ENCODE measurements around the gene DNAH10. TPM values are rescaled to one million over a fixed set of nuclear protein-coding genes. Genes with fewer than 3 reads are reported as not detected.

The DNAH10 gene
- total and polyA plus RNA-seq, 2 experiments from 2014 or later = 0.22 to 0.60 TPM

DNA sequence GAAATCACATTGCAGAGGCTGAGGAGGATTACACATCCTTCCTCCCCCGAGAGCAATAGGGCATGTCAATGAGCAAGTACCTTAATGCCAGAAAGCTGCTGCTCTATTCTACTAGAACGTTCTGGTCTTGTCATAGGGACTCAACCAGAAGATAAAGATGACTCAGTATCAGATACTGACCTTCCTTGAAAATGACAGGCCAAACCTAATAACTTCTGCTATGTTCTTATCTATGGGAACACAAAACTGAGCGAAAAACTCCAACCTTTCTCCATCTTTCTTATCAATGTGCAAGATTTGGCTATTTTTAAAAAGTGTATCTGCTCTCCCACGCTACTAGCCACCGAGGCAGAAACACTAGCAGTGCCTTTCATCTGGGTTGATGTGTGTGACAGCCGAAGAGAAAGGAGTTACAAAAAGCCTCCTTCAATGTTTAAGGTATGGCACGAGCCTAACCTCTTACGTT, 205.1 kb downstream of the DNAH10 start:
- Histone ChIP-seq H3K27ac (no peak overlapping the region), H3K4me1 (ENCODE audit: insufficient read depth) (peaks cover 4% of the 10 kb centered on the region), H3K36me3 (replicated peaks; ENCODE audit: insufficient read depth, low read depth) (no peaks in the 10 kb centered on the region), H3K27me3 (no peaks in the 10 kb centered on the region), H2AFZ (no peak overlapping the region), H3K4me3 (no peak overlapping the region), H4K20me1 (ENCODE audit: insufficient read depth, poor library complexity, severe bottlenecking) (peaks cover 8% of the 10 kb centered on the region), H3K9me2 (replicated peaks; ENCODE audit: insufficient read depth) (no peaks in the 10 kb centered on the region), H3K4me2 (no peak overlapping the region), H3K9me3 (ENCODE audit: low read depth) (no peaks in the 10 kb centered on the region), H3K79me2 (peaks cover 80% of the 10 kb centered on the region)
- 85% methylated on average over 8 of the region's 8 CpGs for WGBS (ENCODE audit: low lambda C conversion rate, missing lambda C conversion rate)
- TF ChIP-seq EZH2phosphoT487 (IDR thresholded peaks at IDR 0.05; ENCODE audit: low read depth, severe bottlenecking, unreplicated experiment) = no peak
- TF ChIP-seq, protein P1, sequence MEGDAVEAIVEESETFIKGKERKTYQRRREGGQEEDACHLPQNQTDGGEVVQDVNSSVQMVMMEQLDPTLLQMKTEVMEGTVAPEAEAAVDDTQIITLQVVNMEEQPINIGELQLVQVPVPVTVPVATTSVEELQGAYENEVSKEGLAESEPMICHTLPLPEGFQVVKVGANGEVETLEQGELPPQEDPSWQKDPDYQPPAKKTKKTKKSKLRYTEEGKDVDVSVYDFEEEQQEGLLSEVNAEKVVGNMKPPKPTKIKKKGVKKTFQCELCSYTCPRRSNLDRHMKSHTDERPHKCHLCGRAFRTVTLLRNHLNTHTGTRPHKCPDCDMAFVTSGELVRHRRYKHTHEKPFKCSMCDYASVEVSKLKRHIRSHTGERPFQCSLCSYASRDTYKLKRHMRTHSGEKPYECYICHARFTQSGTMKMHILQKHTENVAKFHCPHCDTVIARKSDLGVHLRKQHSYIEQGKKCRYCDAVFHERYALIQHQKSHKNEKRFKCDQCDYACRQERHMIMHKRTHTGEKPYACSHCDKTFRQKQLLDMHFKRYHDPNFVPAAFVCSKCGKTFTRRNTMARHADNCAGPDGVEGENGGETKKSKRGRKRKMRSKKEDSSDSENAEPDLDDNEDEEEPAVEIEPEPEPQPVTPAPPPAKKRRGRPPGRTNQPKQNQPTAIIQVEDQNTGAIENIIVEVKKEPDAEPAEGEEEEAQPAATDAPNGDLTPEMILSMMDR (IDR thresholded peaks at IDR 0.05; ENCODE audit: poor library complexity) = no peak
- no peak for DNase-seq (ENCODE audit: low spot score)

DNA sequence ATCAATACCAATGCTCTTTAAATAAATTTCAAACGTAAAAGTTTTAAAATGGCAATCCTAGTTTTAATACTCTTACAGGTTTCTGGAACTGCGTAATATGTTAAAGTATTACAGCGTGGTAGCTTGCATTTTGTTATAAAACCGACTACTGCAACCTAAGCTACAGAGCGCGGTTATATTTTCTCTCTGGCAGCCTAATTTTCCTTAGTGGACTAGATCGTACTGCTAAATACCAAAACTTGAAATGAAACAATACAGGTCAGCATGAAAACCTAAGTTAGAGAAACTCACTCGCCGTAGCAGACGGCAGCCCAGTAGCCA, 209.3 kb downstream of the DNAH10 start:
- Histone ChIP-seq H3K36me3 (replicated peaks; ENCODE audit: insufficient read depth, low read depth) (no peaks in the 10 kb centered on the region), H3K9me2 (replicated peaks; ENCODE audit: insufficient read depth) (no peaks in the 10 kb centered on the region), H3K4me1 (ENCODE audit: insufficient read depth) (peaks cover 13% of the 10 kb centered on the region), H3K9me3 (ENCODE audit: low read depth) (no peaks in the 10 kb centered on the region), H3K4me2 (peak overlapping the region; percentile 82), H4K20me1 (ENCODE audit: insufficient read depth, poor library complexity, severe bottlenecking) (peaks cover 26% of the 10 kb centered on the region), H3K79me2 (peaks cover 77% of the 10 kb centered on the region), H3K27me3 (no peaks in the 10 kb centered on the region), H2AFZ (peak overlapping the region; percentile 58), H3K4me3 (peak overlapping the region; percentile 98), H3K27ac (peak overlapping the region; percentile 99)
- whole genome bisulfite sequencing (ENCODE audit: low lambda C conversion rate, missing lambda C conversion rate) = 12% methylated on average over 10 of the region's 10 CpGs
- TF ChIP-seq EZH2 (IDR thresholded peaks at IDR 0.05; ENCODE audit: borderline replicate concordance) = no peak
- TF ChIP-seq, protein P1 (IDR thresholded peaks at IDR 0.05; ENCODE audit: poor library complexity) = no peak
- no peak for TF ChIP-seq EZH2phosphoT487 (IDR thresholded peaks at IDR 0.05; ENCODE audit: low read depth, severe bottlenecking, unreplicated experiment)
- no peak for DNase-seq (ENCODE audit: low spot score)

DNA sequence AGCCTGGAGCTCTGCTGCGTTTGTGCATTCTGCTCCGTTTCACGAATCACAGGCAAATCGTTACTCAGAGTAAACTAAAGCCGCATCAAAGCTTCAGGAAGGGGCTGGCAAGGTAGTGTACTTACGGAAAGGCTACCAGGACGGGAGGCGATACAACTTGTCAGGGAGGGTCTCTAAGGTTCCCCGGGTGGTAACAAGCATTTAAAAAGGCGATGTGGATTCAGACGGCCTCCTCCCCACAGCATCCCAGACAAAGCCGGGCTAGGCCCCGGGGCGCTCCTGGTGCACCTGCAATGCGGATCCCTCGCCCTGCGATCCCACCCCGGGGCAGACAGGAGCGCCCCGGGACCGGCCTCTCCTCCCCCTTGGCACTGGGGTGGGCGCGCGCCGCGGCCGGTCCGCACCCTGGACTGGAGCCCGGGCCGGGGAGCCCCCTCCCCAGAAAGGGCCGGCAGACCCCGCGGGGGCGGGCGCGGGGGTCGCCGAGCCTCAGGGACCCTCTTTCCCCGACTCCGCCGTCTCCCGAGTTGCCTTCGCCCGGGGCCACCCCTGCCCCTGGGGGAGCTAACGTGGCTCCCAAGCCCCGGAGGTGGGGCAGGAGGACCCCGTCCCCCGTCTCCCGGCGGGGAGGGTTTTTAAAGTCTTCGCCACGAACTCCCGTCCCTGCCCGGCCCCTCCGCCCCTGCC, 209.8 kb downstream of the DNAH10 start:
- DNase-seq (ENCODE audit: low spot score) = peak; percentile 64
- Histone ChIP-seq H3K4me2 (peak overlapping the region; percentile 82), H3K9me3 (ENCODE audit: low read depth) (no peaks in the 10 kb centered on the region), H3K79me2 (peaks cover 80% of the 10 kb centered on the region), H3K27ac (peak overlapping the region; percentile 99), H2AFZ (peak overlapping the region; percentile 58), H3K4me1 (ENCODE audit: insufficient read depth) (peaks cover 13% of the 10 kb centered on the region), H3K27me3 (no peaks in the 10 kb centered on the region), H3K36me3 (replicated peaks; ENCODE audit: insufficient read depth, low read depth) (no peaks in the 10 kb centered on the region), H4K20me1 (ENCODE audit: insufficient read depth, poor library complexity, severe bottlenecking) (peaks cover 26% of the 10 kb centered on the region), H3K9me2 (replicated peaks; ENCODE audit: insufficient read depth) (no peaks in the 10 kb centered on the region), H3K4me3 (peak overlapping the region; percentile 98)
- WGBS (ENCODE audit: low lambda C conversion rate, missing lambda C conversion rate) = 2% methylated on average over 13 of the region's 55 CpGs
- no peak for TF ChIP-seq EZH2phosphoT487 (IDR thresholded peaks at IDR 0.05; ENCODE audit: low read depth, severe bottlenecking, unreplicated experiment)
- TF ChIP-seq EZH2 (IDR thresholded peaks at IDR 0.05; ENCODE audit: borderline replicate concordance) = no peak
